BLaER1 treated with 17β-estradiol and CSF1 and Interleukin-3, amounts not matched to agents 10 nM and 100 nM (cell line): ENCODE measurements around the gene FGR.
"Not testable (repeated sequence)": the region's sequence is repeated elsewhere in the genome, so short reads cannot be mapped to it uniquely, and the experiment has no call there.

Source experiments
- H3K27ac ChIP-seq, 11 experiments: shearing (Covaris generic); formaldehyde crosslinking; 2 replicates each; pipeline ENCODE4 v1.8.1; 2022
- H3K27me3 ChIP-seq, 11 experiments: shearing (Covaris generic); formaldehyde crosslinking; 2 replicates each; pipeline ENCODE4 v1.8.1; 2022
- H3K36me3 ChIP-seq, 11 experiments: shearing (Covaris generic); formaldehyde crosslinking; 2 replicates each; pipeline ENCODE4 v1.8.1; 2022
- H3K4me1 ChIP-seq, 10 experiments: shearing (Covaris generic); formaldehyde crosslinking; 2 replicates each; pipeline ENCODE4 v1.8.1; 2022
- H3K4me2 ChIP-seq, 11 experiments: shearing (Covaris generic); formaldehyde crosslinking; 2 replicates each; pipeline ENCODE4 v1.8.1; 2022
- H3K4me3 ChIP-seq, 10 experiments: shearing (Covaris generic); formaldehyde crosslinking; 2 replicates each; pipeline ENCODE4 v1.8.1; 2022
- H3K9ac ChIP-seq, 11 experiments: shearing (Covaris generic); formaldehyde crosslinking; 2 replicates each; pipeline ENCODE4 v1.8.1; 2022
- H3K9me3 ChIP-seq, 11 experiments: shearing (Covaris generic); formaldehyde crosslinking; replicated peaks in 1 of 11; 2 replicates each; pipeline ENCODE4 v1.8.1; 2022
- H4K20me1 ChIP-seq, 11 experiments: shearing (Covaris generic); formaldehyde crosslinking; 2 replicates each; pipeline ENCODE4 v1.8.1; 2022
- Cebpa-rat ChIP-seq, 11 experiments: shearing (Covaris generic); IDR thresholded peaks; 2 replicates each; pipeline ENCODE4 v1.8.1; 2022

The FGR gene

DNA sequence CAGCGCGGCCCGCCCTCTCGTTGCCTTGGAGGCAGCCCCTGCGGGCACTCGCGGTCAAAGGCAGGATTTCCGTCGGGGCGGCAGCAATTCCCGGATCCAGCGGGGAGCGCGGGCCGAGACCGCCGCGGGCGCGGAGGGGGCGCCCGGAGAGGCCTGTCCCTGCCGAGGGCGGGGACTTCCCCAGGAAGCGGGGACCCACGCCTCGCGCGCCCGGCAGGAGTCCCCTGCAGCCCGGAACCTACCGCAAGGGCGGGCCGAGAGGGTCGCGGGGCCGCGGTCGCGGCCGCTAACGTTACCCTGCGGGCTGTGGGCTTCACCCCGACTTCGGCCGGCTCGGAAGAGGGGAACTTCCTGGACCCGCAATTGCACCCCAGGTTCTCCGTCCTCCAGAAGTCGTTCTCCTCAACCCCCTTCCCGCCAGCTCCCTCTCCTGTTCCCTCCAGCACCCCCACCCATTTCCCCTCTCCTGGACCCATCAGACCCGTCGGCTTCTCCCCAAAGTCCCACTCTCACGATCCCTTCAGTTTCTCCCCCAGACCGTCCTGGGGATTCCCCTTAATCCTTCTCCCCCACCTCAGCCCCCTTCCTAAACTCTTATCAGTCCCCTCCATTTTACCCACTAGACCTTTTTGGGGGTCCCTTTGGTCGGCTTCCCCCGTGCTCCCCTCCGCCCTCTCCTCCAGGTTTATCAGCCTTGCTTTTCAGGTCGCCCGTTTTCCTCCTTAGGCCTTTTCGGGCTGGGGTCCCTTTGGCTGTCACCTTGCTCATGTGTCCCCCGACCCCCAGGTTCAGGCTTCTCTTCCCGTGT is 604 bp downstream of the FGR start:
- Histone ChIP-seq H4K20me1 (peaks cover 0 to 16% (median 0%) of the 10 kb centered on the region in 11 experiments; a peak in 6 of 22 replicates), H3K36me3 (no peaks in the 10 kb centered on the region), H3K9me3 (peaks cover 0 to 5% (median 0%) of the 10 kb centered on the region in 11 experiments; a peak in 1 of 22 replicates), H3K9ac (peak overlapping the region; percentile 61 to 88 (median 75)), H3K27me3 (peaks cover 0 to 18% (median 11%) of the 10 kb centered on the region in 11 experiments; a peak in 15 of 22 replicates), H3K4me3 (peak overlapping the region; percentile 49 to 79 (median 61)), H3K4me1 (peaks cover 90 to 98% (median 96%) of the 10 kb centered on the region in 10 experiments), H3K4me2 (peak overlapping the region; percentile 88 to 99 (median 96)), H3K27ac (peak overlapping the region; percentile 52 to 87 (median 77); a peak in 21 of 22 replicates)
- no peak for TF ChIP-seq Cebpa-rat (IDR thresholded peaks at IDR 0.05)

- Histone ChIP-seq H3K4me1 (peaks cover 90 to 100% (median 98%) of the 10 kb centered on the region in 10 experiments), H3K9ac (peak overlapping the region; percentile 61 to 88 (median 75)), H3K4me2 (peak overlapping the region; percentile 88 to 99 (median 96)), H3K9me3 (peaks cover 0 to 5% (median 0%) of the 10 kb centered on the region in 11 experiments; a peak in 1 of 22 replicates), H3K36me3 (no peaks in the 10 kb centered on the region), H3K4me3 (peak overlapping the region; percentile 49 to 79 (median 61)), H3K27me3 (peaks cover 0 to 18% (median 11%) of the 10 kb centered on the region in 11 experiments; a peak in 15 of 22 replicates), H4K20me1 (peaks cover 0 to 16% (median 0%) of the 10 kb centered on the region in 11 experiments; a peak in 6 of 22 replicates), H3K27ac (peak overlapping the region; percentile 52 to 87 (median 77); a peak in 21 of 22 replicates)
- no peak for TF ChIP-seq Cebpa-rat (IDR thresholded peaks at IDR 0.05)
Observed at GRCh38 chr1:27633640-27634176, 1.3 kb downstream of the FGR start.

- Histone ChIP-seq H3K4me1 (peaks cover 90 to 100% (median 98%) of the 10 kb centered on the region in 10 experiments), H4K20me1 (peaks cover 0 to 16% (median 0%) of the 10 kb centered on the region in 11 experiments; a peak in 6 of 22 replicates), H3K4me3 (peak overlapping the region in 6 of 10 experiments; percentile 56 to 79 (median 70); a peak in 10 of 20 replicates), H3K27me3 (peaks cover 0 to 18% (median 11%) of the 10 kb centered on the region in 11 experiments; a peak in 15 of 22 replicates), H3K9ac (peak overlapping the region in 10 of 11 experiments; percentile 3 to 88 (median 78); a peak in 17 of 22 replicates), H3K36me3 (no peaks in the 10 kb centered on the region), H3K9me3 (peaks cover 0 to 5% (median 0%) of the 10 kb centered on the region in 11 experiments; a peak in 1 of 22 replicates), H3K27ac (peak overlapping the region; percentile 38 to 87 (median 77); a peak in 20 of 22 replicates), H3K4me2 (peak overlapping the region; percentile 88 to 99 (median 96))
- no peak for TF ChIP-seq Cebpa-rat (IDR thresholded peaks at IDR 0.05)
Observed at GRCh38 chr1:27633298-27633610, 1.7 kb downstream of the FGR start.

DNA sequence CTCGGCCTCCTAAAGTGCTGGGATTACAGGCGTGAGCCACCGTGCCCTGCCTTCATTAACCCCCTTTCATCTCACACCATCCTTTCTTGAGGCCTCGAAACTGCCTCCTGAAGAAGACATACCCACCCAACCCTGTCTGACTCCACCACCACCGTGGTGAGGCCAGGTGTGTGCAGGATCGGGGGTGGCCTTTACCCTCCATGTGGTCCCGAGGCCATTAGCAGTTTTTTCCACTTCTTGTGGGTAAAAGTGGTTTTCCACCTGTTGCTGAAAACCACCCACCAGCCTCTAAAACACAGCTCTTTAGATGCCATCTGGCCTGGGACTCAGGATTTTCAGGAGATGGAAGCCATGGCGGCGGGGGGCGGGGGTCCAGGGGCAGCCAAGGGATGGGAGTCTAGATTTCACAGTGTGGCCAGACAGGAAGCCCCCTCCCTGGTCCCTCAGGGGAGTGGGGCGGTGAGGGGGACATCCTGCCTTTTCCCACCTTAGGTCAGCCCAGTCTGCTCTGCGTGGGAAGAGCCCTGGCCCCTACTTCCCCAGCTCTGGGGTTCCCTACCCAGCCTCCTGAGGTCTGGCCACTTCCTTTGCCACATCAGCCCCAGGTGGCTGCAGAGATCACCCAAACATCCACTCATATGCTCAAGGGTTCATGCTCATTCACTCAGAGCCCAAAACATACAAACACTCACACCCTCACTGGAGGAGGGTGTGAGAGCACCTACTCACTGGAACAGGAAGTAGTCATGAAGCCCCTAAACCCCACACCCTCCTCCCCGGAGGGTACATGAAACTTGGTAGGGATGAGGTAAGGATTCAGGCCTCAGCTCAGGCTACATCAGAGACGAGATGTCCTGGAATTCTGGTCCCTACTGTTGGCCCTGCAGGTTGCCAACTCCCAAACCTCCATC is 2.3 kb downstream of the FGR start:
- H3K9me3 ChIP-seq: peaks cover 0 to 5% (median 0%) of the 10 kb centered on the region in 11 experiments; a peak in 1 of 22 replicates
- peak overlapping the region; percentile 88 to 99 (median 96) for H3K4me2 ChIP-seq
- no peak for TF ChIP-seq Cebpa-rat (IDR thresholded peaks at IDR 0.05)
- H3K4me3 ChIP-seq: peak overlapping the region in 6 of 10 experiments; percentile 5 to 79 (median 70); a peak in 10 of 20 replicates
- peak overlapping the region in 10 of 11 experiments; percentile 1 to 88 (median 75); a peak in 19 of 22 replicates for H3K9ac ChIP-seq
- H3K36me3 ChIP-seq: no peaks in the 10 kb centered on the region
- H4K20me1 ChIP-seq: peaks cover 0 to 16% (median 0%) of the 10 kb centered on the region in 11 experiments; a peak in 6 of 22 replicates
- peak overlapping the region; percentile 22 to 87 (median 77); a peak in 20 of 22 replicates for H3K27ac ChIP-seq
- peaks cover 90 to 100% (median 99%) of the 10 kb centered on the region in 10 experiments for H3K4me1 ChIP-seq
- peaks cover 0 to 18% (median 11%) of the 10 kb centered on the region in 11 experiments; a peak in 15 of 22 replicates for H3K27me3 ChIP-seq

- Histone ChIP-seq H3K4me2 (peak overlapping the region; percentile 88 to 99 (median 96)), H3K4me1 (peaks cover 90 to 100% (median 100%) of the 10 kb centered on the region in 10 experiments), H3K9ac (peak overlapping the region in 10 of 11 experiments; percentile 1 to 86 (median 47); a peak in 16 of 22 replicates)
Observed at GRCh38 chr1:27630859-27631491, 4.0 kb downstream of the FGR start.

DNA sequence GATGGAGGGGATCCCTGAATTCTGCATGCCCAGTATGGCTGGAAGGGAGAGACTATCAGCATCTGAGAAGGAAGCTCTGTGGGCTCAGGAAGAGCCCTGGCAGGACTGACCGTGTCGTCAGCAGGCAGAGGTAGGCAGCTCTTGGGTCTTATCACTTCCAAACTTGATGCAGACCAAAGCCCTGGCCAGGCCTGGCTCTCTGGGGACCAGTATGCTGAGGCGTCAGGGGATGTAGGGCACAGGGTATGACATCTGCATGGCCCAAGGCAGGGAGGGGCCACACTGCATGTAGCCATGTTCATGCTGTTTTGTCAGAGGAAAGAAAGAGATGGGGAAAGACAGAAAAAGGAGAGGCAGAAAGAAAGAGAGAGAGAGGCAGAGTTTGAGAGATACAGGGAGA is 6.3 kb downstream of the FGR start:
- Histone ChIP-seq H4K20me1 (peaks cover 0 to 16% (median 0%) of the 10 kb centered on the region in 11 experiments; a peak in 6 of 22 replicates), H3K27ac (peak overlapping the region; percentile 4 to 86 (median 49); a peak in 18 of 22 replicates), H3K4me2 (peak overlapping the region; percentile 88 to 99 (median 96)), H3K4me3 (peak overlapping the region in 1 of 10 experiments; percentile 10; a peak in 2 of 20 replicates), H3K36me3 (peaks cover 0 to 14% (median 0%) of the 10 kb centered on the region in 11 experiments; a peak in 6 of 22 replicates), H3K4me1 (peaks cover 99 to 100% (median 100%) of the 10 kb centered on the region in 10 experiments), H3K9me3 (no peaks in the 10 kb centered on the region), H3K9ac (peak overlapping the region in 10 of 11 experiments; percentile 1 to 56 (median 40); a peak in 15 of 22 replicates), H3K27me3 (no peaks in the 10 kb centered on the region)
- no peak for TF ChIP-seq Cebpa-rat (IDR thresholded peaks at IDR 0.05)

More at GRCh38 chr1:27630859-27631491, 4.0 kb downstream of the FGR start:
- peak overlapping the region in 5 of 10 experiments; percentile 19 to 79 (median 40); a peak in 7 of 20 replicates for H3K4me3 ChIP-seq
- H4K20me1 ChIP-seq: peaks cover 0 to 16% (median 0%) of the 10 kb centered on the region in 11 experiments; a peak in 6 of 22 replicates
- H3K36me3 ChIP-seq: no peaks in the 10 kb centered on the region
- peaks cover 0 to 18% (median 11%) of the 10 kb centered on the region in 11 experiments; a peak in 15 of 22 replicates for H3K27me3 ChIP-seq
- peaks cover 0 to 4% (median 0%) of the 10 kb centered on the region in 11 experiments; a peak in 1 of 22 replicates for H3K9me3 ChIP-seq
- no peak for TF ChIP-seq Cebpa-rat (IDR thresholded peaks at IDR 0.05)
- peak overlapping the region; percentile 15 to 87 (median 77); a peak in 20 of 22 replicates for H3K27ac ChIP-seq

- not testable (repeated sequence) for H3K9ac ChIP-seq, H3K27me3 ChIP-seq, H3K4me3 ChIP-seq, H3K9me3 ChIP-seq
- Histone ChIP-seq H3K36me3 (peaks cover 0 to 24% (median 0%) of the 10 kb centered on the region in 11 experiments; a peak in 7 of 22 replicates), H3K27ac (peak overlapping the region in 4 of 11 experiments; percentile 51 to 86 (median 55); a peak in 4 of 22 replicates), H3K4me1 (peaks cover 98 to 100% (median 100%) of the 10 kb centered on the region in 10 experiments), H3K4me2 (peak overlapping the region; percentile 88 to 99 (median 96); a peak in 21 of 22 replicates), H4K20me1 (peaks cover 0 to 13% (median 0%) of the 10 kb centered on the region in 11 experiments; a peak in 6 of 22 replicates)
Observed at GRCh38 chr1:27627733-27628132, 7.3 kb downstream of the FGR start.
